Measurements from ENCODE around the gene SDK2. TPM values are rescaled to one million over a fixed set of nuclear protein-coding genes. Genes with fewer than 3 reads are reported as not detected.

The SDK2 gene
- total and polyA plus RNA-seq, 2 experiments from 2014 or later, result 0.74 to 5.1 TPM

DNA sequence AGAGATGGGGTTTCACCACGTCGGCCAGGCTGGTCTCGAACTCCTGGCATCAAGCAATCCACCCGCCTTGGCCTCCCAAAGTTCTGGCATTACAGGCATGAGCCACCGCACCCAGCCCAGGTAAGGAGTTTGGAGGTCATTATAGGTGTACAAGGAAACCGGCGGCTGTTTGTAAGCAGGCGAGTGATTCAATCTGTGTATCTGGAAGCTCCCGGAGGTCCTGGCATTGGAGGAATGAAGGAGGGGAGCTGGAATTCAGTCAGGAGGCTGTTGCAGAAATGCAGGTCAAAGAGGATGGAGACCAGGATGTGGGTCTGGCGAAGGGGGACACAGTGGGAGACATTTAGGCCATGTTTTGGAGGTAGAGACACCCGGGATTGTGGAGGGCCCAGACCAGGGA lies 351.2 kb downstream of the SDK2 start:
- Mint-ChIP-seq H3K4me1 (peaks cover 16% of the 10 kb centered on the region), H3K4me3 (no peak overlapping the region), H3K27ac (no peak overlapping the region), H3K9me3 (no peaks in the 10 kb centered on the region), H3K36me3 (ENCODE audit: low read depth) (no peaks in the 10 kb centered on the region), H3K27me3 (ENCODE audit: insufficient read depth, low read depth, poor library complexity) (peaks cover 11% of the 10 kb centered on the region)
- Histone ChIP-seq H3K27me3 (ENCODE audit: insufficient read depth) (no peaks in the 10 kb centered on the region), H3K4me3 (no peak overlapping the region), H2AFZ (no peak overlapping the region), H3K36me3 (ENCODE audit: insufficient read depth) (no peaks in the 10 kb centered on the region), H4K20me1 (replicated peaks; ENCODE audit: insufficient read depth) (no peaks in the 10 kb centered on the region; the same call in 1 of the 2 replicates), H3K4me2 (no peak overlapping the region), H3K9me2 (ENCODE audit: insufficient read depth) (no peaks in the 10 kb centered on the region), H3F3A (replicated peaks; ENCODE audit: low read depth) (no peaks in the 10 kb centered on the region), H3K79me2 (replicated peaks; ENCODE audit: insufficient read depth) (peaks cover 12% of the 10 kb centered on the region), H3K27ac (ENCODE audit: low read depth) (0 out of 2 replicates have a peak overlapping the region, but pooled peaks have one; percentile 55), H3K4me1 (ENCODE audit: insufficient read depth) (no peaks in the 10 kb centered on the region)
- no peak for TF ChIP-seq NANOG (IDR thresholded peaks at IDR 0.05; ENCODE audit: borderline replicate concordance)
- TF ChIP-seq CREB1 (CRISPR knock-in tag; IDR thresholded peaks at IDR 0.05; ENCODE audit: low read depth), result no peak
- TF ChIP-seq, protein P1, sequence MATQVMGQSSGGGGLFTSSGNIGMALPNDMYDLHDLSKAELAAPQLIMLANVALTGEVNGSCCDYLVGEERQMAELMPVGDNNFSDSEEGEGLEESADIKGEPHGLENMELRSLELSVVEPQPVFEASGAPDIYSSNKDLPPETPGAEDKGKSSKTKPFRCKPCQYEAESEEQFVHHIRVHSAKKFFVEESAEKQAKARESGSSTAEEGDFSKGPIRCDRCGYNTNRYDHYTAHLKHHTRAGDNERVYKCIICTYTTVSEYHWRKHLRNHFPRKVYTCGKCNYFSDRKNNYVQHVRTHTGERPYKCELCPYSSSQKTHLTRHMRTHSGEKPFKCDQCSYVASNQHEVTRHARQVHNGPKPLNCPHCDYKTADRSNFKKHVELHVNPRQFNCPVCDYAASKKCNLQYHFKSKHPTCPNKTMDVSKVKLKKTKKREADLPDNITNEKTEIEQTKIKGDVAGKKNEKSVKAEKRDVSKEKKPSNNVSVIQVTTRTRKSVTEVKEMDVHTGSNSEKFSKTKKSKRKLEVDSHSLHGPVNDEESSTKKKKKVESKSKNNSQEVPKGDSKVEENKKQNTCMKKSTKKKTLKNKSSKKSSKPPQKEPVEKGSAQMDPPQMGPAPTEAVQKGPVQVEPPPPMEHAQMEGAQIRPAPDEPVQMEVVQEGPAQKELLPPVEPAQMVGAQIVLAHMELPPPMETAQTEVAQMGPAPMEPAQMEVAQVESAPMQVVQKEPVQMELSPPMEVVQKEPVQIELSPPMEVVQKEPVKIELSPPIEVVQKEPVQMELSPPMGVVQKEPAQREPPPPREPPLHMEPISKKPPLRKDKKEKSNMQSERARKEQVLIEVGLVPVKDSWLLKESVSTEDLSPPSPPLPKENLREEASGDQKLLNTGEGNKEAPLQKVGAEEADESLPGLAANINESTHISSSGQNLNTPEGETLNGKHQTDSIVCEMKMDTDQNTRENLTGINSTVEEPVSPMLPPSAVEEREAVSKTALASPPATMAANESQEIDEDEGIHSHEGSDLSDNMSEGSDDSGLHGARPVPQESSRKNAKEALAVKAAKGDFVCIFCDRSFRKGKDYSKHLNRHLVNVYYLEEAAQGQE (IDR thresholded peaks at IDR 0.05; ENCODE audit: unreplicated experiment), result no peak
- no peak for TF ChIP-seq ZNF331 (CRISPR knock-in tag; IDR thresholded peaks at IDR 0.05; ENCODE audit: low read depth)
- TF ChIP-seq JUNB (IDR thresholded peaks at IDR 0.05; ENCODE audit: unreplicated experiment), result no peak
- ATAC-seq (no peak), DNase-seq (ENCODE audit: low spot score) (no peak)

DNA sequence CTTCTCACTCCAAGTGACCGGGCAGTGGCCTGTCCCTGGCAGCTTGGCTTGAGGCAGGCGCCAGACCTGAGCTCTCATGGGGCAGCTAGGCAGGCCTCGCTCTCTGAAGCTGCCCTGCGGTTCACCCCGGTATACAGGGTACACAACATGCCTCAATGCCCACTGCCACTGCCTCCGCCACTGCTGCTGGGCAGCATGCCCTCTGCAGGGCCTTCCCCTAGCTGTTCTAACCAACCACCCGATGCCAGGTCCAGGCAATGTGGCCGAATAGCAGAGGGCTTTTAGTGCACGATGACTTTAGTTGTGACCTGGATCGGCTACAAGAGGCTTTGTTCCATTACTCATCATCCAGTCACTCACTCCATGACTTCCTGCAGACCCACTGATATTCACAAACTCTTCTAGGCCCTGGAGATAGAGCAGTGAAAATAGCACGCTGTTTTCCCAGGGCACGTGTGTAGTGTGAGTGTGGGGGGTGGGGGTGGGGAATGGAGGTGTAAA lies 352.2 kb downstream of the SDK2 start:
- Histone ChIP-seq H3K79me2 (replicated peaks; ENCODE audit: insufficient read depth) (peaks cover 10% of the 10 kb centered on the region; the same call in 1 of the 2 replicates), H3K9me2 (ENCODE audit: insufficient read depth) (no peaks in the 10 kb centered on the region), H3K4me2 (no peak overlapping the region), H3K36me3 (ENCODE audit: insufficient read depth) (no peaks in the 10 kb centered on the region), H3K27ac (ENCODE audit: low read depth) (no peak overlapping the region), H4K20me1 (replicated peaks; ENCODE audit: insufficient read depth) (no peaks in the 10 kb centered on the region; the same call in 1 of the 2 replicates), H3K4me1 (ENCODE audit: insufficient read depth) (no peaks in the 10 kb centered on the region), H3K27me3 (ENCODE audit: insufficient read depth) (no peaks in the 10 kb centered on the region), H3F3A (replicated peaks; ENCODE audit: low read depth) (no peaks in the 10 kb centered on the region), H3K4me3 (no peak overlapping the region), H2AFZ (no peak overlapping the region)
- H3K9me3 Mint-ChIP-seq, result no peaks in the 10 kb centered on the region
- H3K4me1 Mint-ChIP-seq, result peaks cover 19% of the 10 kb centered on the region
- H3K27me3 Mint-ChIP-seq (ENCODE audit: insufficient read depth, low read depth, poor library complexity), result peaks cover 11% of the 10 kb centered on the region
- no peaks in the 10 kb centered on the region for H3K36me3 Mint-ChIP-seq (ENCODE audit: low read depth)
- no peak for ATAC-seq
- DNase-seq (ENCODE audit: low spot score), result no peak
- H3K4me3 Mint-ChIP-seq, result no peak overlapping the region
- TF ChIP-seq, protein P2, sequence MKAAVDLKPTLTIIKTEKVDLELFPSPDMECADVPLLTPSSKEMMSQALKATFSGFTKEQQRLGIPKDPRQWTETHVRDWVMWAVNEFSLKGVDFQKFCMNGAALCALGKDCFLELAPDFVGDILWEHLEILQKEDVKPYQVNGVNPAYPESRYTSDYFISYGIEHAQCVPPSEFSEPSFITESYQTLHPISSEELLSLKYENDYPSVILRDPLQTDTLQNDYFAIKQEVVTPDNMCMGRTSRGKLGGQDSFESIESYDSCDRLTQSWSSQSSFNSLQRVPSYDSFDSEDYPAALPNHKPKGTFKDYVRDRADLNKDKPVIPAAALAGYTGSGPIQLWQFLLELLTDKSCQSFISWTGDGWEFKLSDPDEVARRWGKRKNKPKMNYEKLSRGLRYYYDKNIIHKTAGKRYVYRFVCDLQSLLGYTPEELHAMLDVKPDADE (IDR thresholded peaks at IDR 0.05), result no peak
- TF ChIP-seq, protein P1 (IDR thresholded peaks at IDR 0.05; ENCODE audit: unreplicated experiment), result no peak
- H3K27ac Mint-ChIP-seq, result no peak overlapping the region
